Transverse colon (tissue), 4 donors: Measurements from ENCODE around the gene CASP8. TPM values are rescaled to one million over a fixed set of nuclear protein-coding genes. Genes with fewer than 3 reads are reported as not detected.

Source experiments
- DNase-seq: peaks from one replicate; pipeline ENCODE4 v3.0.0-alpha.2; 2019
- H3K27ac ChIP-seq, 4 donors: fragments of 200-600 bp; sonication (generic); 2 replicates each; pipeline ENCODE4 v1.5.1; 2016 to 2018; ENCODE audit warnings: inconsistent platforms in 4 of 4
- H3K27me3 ChIP-seq: fragments of 200-600 bp; sonication (generic); 2 replicates; pipeline ENCODE4 v1.5.1; 2017; ENCODE audit warnings: inconsistent platforms
- H3K36me3 ChIP-seq, 4 donors: fragments of 200-600 bp; sonication (generic); 2 replicates each; pipeline ENCODE4 v1.5.1; 2017 to 2019; ENCODE audit warnings: inconsistent platforms in 4 of 4
- H3K4me1 ChIP-seq, 4 donors: fragments of 200-600 bp; sonication (generic); 2 replicates each; pipeline ENCODE4 v1.5.1; 2017 to 2020; ENCODE audit warnings: inconsistent platforms in 4 of 4
- H3K4me3 ChIP-seq, 4 donors: fragments of 200-600 bp; sonication (generic); 1 replicate in 1 of 4; 2 replicates in 3 of 4; pipeline versions ENCODE4 v1.5.1 to v1.6.1; 2017 to 2019; ENCODE audit warnings: inconsistent platforms in 4 of 4
- H3K9me3 ChIP-seq, 2 donors: fragments of 200-600 bp; sonication (generic); 2 replicates each; pipeline ENCODE4 v1.5.1; 2017 to 2019; ENCODE audit warnings: inconsistent platforms in 2 of 2
- CTCF ChIP-seq, 5 experiments: fragments of 200-600 bp in 3 of 5; fragments of 450-650 bp in 2 of 5; sonication (generic) in 3 of 5; IDR thresholded peaks; 1 replicate in 2 of 5; 2 replicates in 3 of 5; pipeline ENCODE4 v1.5.1; 2016 to 2017; ENCODE audit warnings: antibody characterized with exemption in 5 of 5, inconsistent platforms in 3 of 5, mild to moderate bottlenecking in 2 of 5, moderate library complexity in 1 of 5
- EP300 ChIP-seq: sonication (generic); formaldehyde crosslinking; IDR thresholded peaks from one replicate; pipeline ENCODE4 v1.6.1; 2017; ENCODE audit warnings: antibody characterized with exemption, low read depth
- POLR2A ChIP-seq: fragments of 450-650 bp; IDR thresholded peaks from one replicate; pipeline ENCODE4 v1.6.1; 2016; ENCODE audit warnings: antibody characterized with exemption, mild to moderate bottlenecking, moderate library complexity
- POLR2AphosphoS5 ChIP-seq, 3 donors: sonication (generic); formaldehyde crosslinking; IDR thresholded peaks; one replicate each; pipeline ENCODE4 v1.6.1; 2016; ENCODE audit warnings: antibody characterized with exemption in 3 of 3
- WGBS, 2 donors: methylation state at CpG; one replicate each; pipeline ENCODE4 v1.1.5; 2018; ENCODE audit warnings: low coverage in 1 of 2; 5-methylcytosine and 5-hydroxymethylcytosine counted together
- in situ Hi-C, 4 donors: fragments of 200-750 bp; cut with MboI; loops; one replicate each; pipeline versions ENCODE4 v1.15.0 to v1.15.1; 2017; ENCODE audit warnings: low sequenced_read_pairs in 3 of 4, low pct_ligation_motif_present in 1 of 4, low pct_unique_long_range_greater_than_20kb in 1 of 4
- intact Hi-C: fragments of 100-400 bp; cut with DNase I; formaldehyde crosslinking; loops from one replicate; pipeline ENCODE4 v1.15.1; 2023; ENCODE audit warnings: low total_unique reads
- total RNA-seq, 4 donors: library from RNA; depleted of rRNA; stranded (reverse); fragments of >200 nt; gene quantifications; one replicate each; pipeline ENCODE4 v1.1.0, GENCODE V29; 2016

CASP8 gene
- total RNA-seq, 4 donors from 2014 or later, result 27.6 to 55.7 (median 40.5) TPM

DNA sequence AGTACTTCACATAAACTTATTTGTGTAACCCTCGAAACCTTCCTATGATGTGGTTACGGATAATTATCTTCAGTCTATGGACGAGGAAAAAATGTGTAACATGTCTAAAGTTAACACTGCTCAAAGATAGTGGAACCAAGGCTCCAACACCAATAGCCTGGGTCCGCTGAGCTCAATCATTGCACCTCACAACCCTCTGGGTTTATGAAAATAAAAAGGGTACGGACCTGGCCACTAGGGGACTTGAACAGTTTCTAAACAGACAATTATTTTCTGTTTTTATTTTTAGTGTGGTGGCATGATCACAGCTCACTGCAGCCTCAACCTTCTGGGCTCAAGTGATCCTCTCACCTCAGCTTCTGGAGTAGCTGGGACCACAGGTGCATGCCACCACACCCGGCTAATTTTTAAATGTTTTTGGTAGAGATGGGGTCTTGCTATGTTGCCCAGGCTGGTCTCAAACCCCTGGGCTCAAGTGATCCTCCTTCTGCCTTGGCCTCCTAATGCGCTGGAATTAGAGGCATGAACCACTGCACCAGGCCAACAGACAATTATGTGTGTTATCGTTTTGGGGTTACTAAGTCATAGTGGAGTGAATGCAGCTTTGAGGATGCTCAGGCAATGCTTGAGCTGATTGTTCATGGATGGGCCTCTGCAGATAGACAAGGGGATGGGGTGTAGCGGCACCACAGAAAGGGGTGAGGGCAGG, 10.1 kb downstream of the CASP8 start:
- Histone ChIP-seq H3K4me1 (no peaks in the 10 kb centered on the region), H3K27me3 (no peaks in the 10 kb centered on the region), H3K27ac (no peak overlapping the region), H3K36me3 (peaks cover 0 to 37% (median 15%) of the 10 kb centered on the region in 4 donors), H3K9me3 (no peaks in the 10 kb centered on the region), H3K4me3 (no peak overlapping the region)
- no peak for DNase-seq
- 85 to 89% methylated on average over 4 to 9 of the region's 9 CpGs for WGBS, 2 donors
- intact Hi-C loops, result loop anchor here (10.0 kb wide), 1 partner anchor 204 kb away; no protein-coding TSS in a partner anchor
- in situ Hi-C loops, result no loop called here
- no peak for TF ChIP-seq CTCF (IDR thresholded peaks at IDR 0.05)
- no peak for TF ChIP-seq POLR2AphosphoS5 (IDR thresholded peaks at IDR 0.05)
- TF ChIP-seq POLR2A, result no peak
- TF ChIP-seq EP300, result no peak

DNA sequence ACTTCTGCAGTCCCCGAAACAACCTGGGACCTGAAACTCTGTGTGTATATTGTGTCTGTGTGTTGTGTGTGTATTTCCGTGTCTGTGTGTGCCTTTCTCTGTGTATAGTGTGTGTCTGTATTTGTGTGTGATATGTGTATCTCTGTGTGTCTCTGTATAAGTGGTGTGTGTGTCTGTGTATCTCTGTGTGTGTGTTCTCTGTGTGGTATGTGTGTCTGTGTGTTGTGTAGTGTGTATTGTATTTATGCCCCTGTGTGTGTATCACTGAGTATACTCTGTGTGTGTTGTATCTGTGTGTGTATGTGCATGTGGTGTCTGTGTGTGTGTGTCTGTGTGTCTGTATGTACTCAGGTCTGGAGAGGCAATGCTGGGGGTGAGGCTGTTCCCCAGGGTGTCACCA, 11.6 kb downstream of the CASP8 start:
- peaks cover 0 to 49% (median 21%) of the 10 kb centered on the region in 4 donors for H3K36me3 ChIP-seq

DNA sequence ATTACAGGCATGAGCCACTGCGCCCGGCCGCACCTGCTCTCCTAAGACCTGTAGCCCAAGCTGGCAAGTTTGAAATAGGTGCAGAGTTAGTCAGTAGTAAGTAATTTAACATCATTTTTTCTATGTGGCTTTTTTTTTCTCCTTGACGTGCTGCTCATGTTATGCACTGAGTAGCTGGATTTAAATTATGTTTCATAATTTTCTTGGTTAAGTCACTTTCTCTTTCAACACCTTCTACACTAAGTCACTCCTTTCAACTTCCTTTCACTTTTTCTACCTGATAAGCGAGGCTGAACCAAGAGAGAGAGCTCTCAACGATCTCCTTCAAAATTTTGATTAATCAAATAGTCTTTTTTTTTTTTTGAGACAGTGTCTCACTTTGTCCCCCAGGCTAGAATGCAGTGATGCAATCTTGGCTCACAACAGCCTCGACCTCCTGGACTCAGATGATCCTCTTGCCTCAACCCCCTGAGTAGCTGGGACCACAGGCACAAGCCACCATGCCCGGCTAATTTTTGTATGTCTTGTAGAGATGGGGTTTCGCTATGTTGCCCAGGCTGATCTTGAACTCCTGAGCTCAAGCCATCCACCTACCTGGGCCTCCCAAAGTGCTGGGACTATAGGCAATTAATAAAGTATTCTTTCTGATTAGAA, 13.1 kb downstream of the CASP8 start:
- WGBS, 2 donors, result 74 to 88% methylated on average over 5 to 9 of the region's 9 CpGs
- no peak for TF ChIP-seq EP300
- no peak for TF ChIP-seq POLR2A
- TF ChIP-seq POLR2AphosphoS5 (IDR thresholded peaks at IDR 0.05), result no peak
- TF ChIP-seq CTCF (IDR thresholded peaks at IDR 0.05), result no peak
- no peak overlapping the region for H3K27ac ChIP-seq

More for the DNA sequence above, 11.6 kb downstream of the CASP8 start:
- Histone ChIP-seq H3K4me1 (no peaks in the 10 kb centered on the region), H3K27me3 (no peaks in the 10 kb centered on the region), H3K27ac (no peak overlapping the region), H3K9me3 (no peaks in the 10 kb centered on the region), H3K4me3 (no peak overlapping the region)
- intact Hi-C loops (loop anchor here (10.0 kb wide), 1 partner anchor 203 kb away; no protein-coding TSS in a partner anchor), in situ Hi-C loops (no loop called here)
- TF ChIP-seq EP300 (no peak), POLR2AphosphoS5 (IDR thresholded peaks at IDR 0.05) (no peak), CTCF (IDR thresholded peaks at IDR 0.05) (no peak), POLR2A (no peak)
- no peak for DNase-seq
- 96 to 100% methylated on average over 1 to 2 of the region's 2 CpGs for WGBS, 2 donors

GRCh38 chr2:201275069-201275468, 14.7 kb downstream of the CASP8 start:
- peaks cover 0 to 4% (median 0%) of the 10 kb centered on the region in 4 donors for H3K4me1 ChIP-seq
- no peak overlapping the region for H3K4me3 ChIP-seq
- 82 to 88% methylated on average over 2 of the region's 2 CpGs for WGBS, 2 donors
- peaks cover 0 to 52% (median 21%) of the 10 kb centered on the region in 4 donors for H3K36me3 ChIP-seq
- in situ Hi-C loops (no loop called here), intact Hi-C loops (loop anchor here (10.0 kb wide), 1 partner anchor 200 kb away; no protein-coding TSS in a partner anchor)
- DNase-seq, result no peak
- TF ChIP-seq POLR2A (no peak), POLR2AphosphoS5 (IDR thresholded peaks at IDR 0.05) (no peak), EP300 (no peak), CTCF (IDR thresholded peaks at IDR 0.05) (no peak)
- H3K27ac ChIP-seq, result no peak overlapping the region
- H3K27me3 ChIP-seq, result no peaks in the 10 kb centered on the region
- no peaks in the 10 kb centered on the region for H3K9me3 ChIP-seq

More for the DNA sequence above, 13.1 kb downstream of the CASP8 start:
- DNase-seq, result no peak
- in situ Hi-C loops (no loop called here), intact Hi-C loops (loop anchor here (10.0 kb wide), 1 partner anchor 201 kb away; no protein-coding TSS in a partner anchor)
- H3K27me3 ChIP-seq, result no peaks in the 10 kb centered on the region
- H3K9me3 ChIP-seq, result no peaks in the 10 kb centered on the region
- no peak overlapping the region for H3K4me3 ChIP-seq
- peaks cover 0 to 53% (median 18%) of the 10 kb centered on the region in 4 donors for H3K36me3 ChIP-seq
- H3K4me1 ChIP-seq, result no peaks in the 10 kb centered on the region
